PFSK-1 (cell line): ENCODE measurements around the gene CAPRIN2.

ENCODE experiments used
- FOXP2 ChIP-seq: optimal IDR thresholded peaks from 2 replicates; pipeline ENCODE3; 2011; ENCODE audit warnings: borderline replicate concordance, control low read depth, inconsistent platforms; ENCODE audit not compliant: insufficient read depth; ENCODE audit errors: extremely low read length, extremely low read depth
- POLR2AphosphoS5 ChIP-seq: IDR thresholded peaks from 2 replicates; pipeline ENCODE4 v1.6.1; 2012; ENCODE audit warnings: low read depth, mild to moderate bottlenecking, control low read depth, low read length, moderate library complexity
- SIN3A ChIP-seq: IDR thresholded peaks from 2 replicates; pipeline ENCODE4 v1.6.1; 2012; ENCODE audit warnings: mild to moderate bottlenecking, low read length, moderate library complexity, borderline replicate concordance; ENCODE audit not compliant: insufficient read depth
- TAF1 ChIP-seq: IDR thresholded peaks from 2 replicates; pipeline ENCODE4 v1.6.1; 2012; ENCODE audit warnings: low read length, control low read depth, borderline replicate concordance; ENCODE audit not compliant: insufficient read depth
- TF ChIP-seq, protein P1 (sequence below), 2 experiments: IDR thresholded peaks; 2 replicates each; pipeline versions ENCODE4 v1.6.1 to v1.8.0; 2011 to 2012; ENCODE audit warnings: low read depth in 2 of 2, low read length in 2 of 2, control low read depth in 1 of 2, inconsistent platforms in 1 of 2, mild to moderate bottlenecking in 1 of 2, moderate library complexity in 1 of 2; ENCODE audit not compliant: insufficient read depth in 1 of 2

The CAPRIN2 gene

DNA sequence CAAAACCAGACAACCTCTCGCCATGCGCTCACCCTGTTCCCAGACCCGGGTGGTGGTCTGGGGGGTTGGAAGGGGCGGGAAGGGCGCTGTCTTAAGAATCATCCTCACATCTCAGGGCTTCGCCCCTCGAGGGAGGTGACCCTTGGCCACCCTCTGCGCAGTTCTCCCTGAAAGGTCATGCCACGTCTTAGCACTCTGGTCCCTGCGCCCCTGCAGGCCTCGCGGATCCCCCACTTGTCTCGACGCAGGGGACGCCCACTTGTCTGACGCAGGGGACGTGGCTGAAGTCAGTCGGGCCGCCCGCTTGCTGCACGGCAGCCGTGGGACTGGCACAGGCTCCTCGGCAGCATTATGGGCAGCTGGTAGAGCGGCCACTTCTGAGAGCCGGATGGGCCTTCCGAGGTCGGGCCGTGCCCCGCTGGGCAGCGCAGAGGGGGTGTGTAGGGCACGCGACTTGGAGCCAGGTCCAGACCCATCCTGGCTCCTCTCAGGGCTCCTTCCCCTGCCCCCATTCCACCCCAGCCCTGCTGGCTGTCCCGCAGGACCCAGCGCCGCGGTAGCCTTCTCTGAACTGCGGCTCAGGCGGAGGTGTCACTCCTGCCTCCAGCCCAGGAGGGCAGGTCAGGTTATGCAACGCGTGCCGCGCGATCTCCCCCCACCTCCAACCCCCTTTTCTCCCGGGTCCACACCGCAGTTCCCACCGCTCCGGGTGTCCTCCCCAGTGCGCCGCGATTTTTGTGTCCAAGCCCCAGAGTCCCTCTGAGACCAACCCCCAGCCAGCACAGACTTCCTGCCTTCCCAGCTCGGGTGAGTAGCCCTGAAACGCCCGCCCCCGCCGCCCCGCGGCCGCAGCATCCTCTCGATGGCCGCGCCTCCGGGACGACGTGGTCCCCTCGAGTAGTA lies 40.9 kb upstream of the CAPRIN2 start:
- TF ChIP-seq POLR2AphosphoS5: no peak
- TF ChIP-seq, protein P1, sequence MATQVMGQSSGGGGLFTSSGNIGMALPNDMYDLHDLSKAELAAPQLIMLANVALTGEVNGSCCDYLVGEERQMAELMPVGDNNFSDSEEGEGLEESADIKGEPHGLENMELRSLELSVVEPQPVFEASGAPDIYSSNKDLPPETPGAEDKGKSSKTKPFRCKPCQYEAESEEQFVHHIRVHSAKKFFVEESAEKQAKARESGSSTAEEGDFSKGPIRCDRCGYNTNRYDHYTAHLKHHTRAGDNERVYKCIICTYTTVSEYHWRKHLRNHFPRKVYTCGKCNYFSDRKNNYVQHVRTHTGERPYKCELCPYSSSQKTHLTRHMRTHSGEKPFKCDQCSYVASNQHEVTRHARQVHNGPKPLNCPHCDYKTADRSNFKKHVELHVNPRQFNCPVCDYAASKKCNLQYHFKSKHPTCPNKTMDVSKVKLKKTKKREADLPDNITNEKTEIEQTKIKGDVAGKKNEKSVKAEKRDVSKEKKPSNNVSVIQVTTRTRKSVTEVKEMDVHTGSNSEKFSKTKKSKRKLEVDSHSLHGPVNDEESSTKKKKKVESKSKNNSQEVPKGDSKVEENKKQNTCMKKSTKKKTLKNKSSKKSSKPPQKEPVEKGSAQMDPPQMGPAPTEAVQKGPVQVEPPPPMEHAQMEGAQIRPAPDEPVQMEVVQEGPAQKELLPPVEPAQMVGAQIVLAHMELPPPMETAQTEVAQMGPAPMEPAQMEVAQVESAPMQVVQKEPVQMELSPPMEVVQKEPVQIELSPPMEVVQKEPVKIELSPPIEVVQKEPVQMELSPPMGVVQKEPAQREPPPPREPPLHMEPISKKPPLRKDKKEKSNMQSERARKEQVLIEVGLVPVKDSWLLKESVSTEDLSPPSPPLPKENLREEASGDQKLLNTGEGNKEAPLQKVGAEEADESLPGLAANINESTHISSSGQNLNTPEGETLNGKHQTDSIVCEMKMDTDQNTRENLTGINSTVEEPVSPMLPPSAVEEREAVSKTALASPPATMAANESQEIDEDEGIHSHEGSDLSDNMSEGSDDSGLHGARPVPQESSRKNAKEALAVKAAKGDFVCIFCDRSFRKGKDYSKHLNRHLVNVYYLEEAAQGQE (IDR thresholded peaks at IDR 0.05; ENCODE audit: insufficient read depth in 1 of 2, low read depth in 2 of 2, low read length in 2 of 2): no peak
- TF ChIP-seq SIN3A: no peak
- TF ChIP-seq TAF1: no peak
- TF ChIP-seq FOXP2: no peak

DNA sequence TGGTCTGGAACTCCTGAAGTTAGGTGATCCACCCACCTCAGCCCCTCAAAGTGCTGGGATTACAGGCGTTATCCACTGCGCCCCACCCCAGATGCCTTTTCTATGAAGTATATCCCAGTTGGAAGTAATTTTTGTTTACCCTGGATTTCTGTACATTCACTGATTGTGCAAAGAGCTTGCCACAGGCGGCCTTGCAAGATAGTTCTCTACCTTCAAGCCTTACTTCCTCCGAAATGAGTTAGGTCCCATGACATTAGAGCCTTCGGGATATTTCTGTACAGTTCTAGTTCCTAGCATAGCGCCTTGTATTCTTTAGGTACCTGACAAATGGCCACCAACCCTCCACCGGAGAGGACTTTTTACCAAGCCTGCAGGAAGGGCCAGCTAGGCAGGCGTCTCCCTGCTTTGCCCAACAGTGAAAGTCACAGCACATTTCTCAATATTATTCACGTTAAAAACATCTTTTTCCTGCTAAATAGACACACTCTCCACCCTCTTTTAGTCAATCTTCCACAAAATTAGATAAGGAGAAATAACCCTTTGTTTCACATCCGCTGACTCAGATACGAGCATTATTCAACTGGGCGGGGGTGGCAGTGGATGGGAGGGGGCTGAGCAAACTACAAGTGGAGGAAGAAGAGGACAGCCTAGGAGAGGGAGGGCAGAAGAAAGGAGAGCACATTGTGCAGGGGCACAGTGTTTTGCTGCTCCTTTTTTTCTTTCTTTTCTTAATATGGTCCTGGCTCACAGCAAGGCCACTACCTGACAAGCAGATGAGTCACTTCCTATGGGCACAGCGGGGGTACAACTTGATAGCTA lies 40.0 kb upstream of the CAPRIN2 start:
- TF ChIP-seq POLR2AphosphoS5 (no peak), SIN3A (no peak)
- TF ChIP-seq, protein P1 (IDR thresholded peaks at IDR 0.05; ENCODE audit: insufficient read depth in 1 of 2, low read depth in 2 of 2, low read length in 2 of 2): no peak

DNA sequence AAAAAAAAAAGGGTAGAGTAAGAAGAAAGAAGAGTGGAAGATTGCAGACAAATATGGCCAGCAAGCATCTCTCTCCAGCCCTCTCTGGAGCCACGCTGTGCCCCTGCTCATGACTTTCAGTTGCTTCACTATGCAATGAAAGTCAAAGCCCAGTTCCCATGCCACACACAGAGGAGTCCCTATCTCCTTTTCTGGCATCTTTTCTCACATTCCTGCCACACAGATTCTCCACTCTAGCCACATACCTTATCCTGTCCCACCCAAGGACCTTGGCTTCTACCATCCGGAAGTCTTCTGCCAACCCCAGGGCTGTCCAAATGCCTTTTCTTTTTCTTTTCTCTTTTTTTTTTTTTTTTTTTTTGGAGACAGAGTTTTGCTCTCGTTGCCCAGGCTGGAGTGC lies 39.3 kb upstream of the CAPRIN2 start:
- no peak for TF ChIP-seq SIN3A
- TF ChIP-seq TAF1: no peak
- no peak for TF ChIP-seq POLR2AphosphoS5
- TF ChIP-seq FOXP2: no peak
- TF ChIP-seq, protein P1 (IDR thresholded peaks at IDR 0.05; ENCODE audit: insufficient read depth in 1 of 2, low read depth in 2 of 2, low read length in 2 of 2): no peak

DNA sequence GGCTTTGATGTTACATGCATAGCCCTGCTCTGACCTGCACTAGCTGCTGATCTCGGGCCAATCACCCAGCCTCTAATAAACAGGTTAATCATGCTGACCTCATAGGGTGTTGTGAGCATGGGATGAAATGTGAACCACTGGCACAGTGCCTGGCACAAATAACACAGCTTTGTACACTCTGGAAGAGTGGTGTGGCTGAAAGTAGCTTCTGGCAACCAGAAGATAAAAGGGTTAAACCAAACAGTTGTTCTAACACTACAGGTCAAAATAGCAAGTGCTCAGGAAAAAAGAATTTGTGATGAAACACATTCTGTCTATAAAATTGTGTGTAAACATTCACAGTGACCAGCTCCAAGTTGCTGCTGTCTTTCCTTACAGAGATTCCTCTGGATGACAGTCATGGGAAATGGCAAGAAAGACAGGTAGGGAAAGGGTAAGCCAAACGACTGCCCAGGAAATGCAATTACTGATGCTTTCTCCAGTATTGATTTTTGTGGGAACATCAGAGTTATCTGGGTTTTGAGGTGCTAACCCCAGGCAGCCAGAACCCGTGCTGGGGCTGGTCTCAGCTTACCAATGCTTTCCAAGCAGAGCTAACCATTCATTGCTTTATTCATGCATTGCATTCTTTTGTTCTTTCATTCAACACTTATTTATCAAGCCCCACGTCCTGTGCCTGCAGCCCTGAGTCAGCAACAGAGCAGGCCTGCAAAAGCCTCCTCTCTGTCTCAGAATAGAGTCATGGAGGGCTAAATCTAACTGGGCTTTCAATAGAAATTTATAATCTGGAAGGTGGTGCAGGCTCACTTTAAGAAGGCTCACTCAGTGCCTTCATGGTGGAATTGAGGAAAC lies 38.1 kb upstream of the CAPRIN2 start:
- TF ChIP-seq, protein P1 (IDR thresholded peaks at IDR 0.05; ENCODE audit: insufficient read depth in 1 of 2, low read depth in 2 of 2, low read length in 2 of 2): no peak
- TF ChIP-seq SIN3A (no peak), TAF1 (no peak), POLR2AphosphoS5 (no peak), FOXP2 (no peak)
